Fibroblast of the aortic adventitia (primary cell): ENCODE results near the gene ASAP3. TPM values are rescaled to one million over a fixed set of nuclear protein-coding genes. Genes with fewer than 3 reads are reported as not detected.
A peak's percentile ranks its signal among the peaks of the same experiment; 100 is the strongest.

ENCODE experiments used
- DNase-seq: peaks from one replicate; pipeline ENCODE4 v3.0.0-alpha.2; 2010; ENCODE audit warnings: low read depth
- H3K4me3 ChIP-seq: 2 replicates; pipeline ENCODE4 v1.5.1; 2011; ENCODE audit warnings: low read depth, mild to moderate bottlenecking, control low read depth, low read length, moderate library complexity
- CTCF ChIP-seq: IDR thresholded peaks from 2 replicates; pipeline ENCODE4 v1.5.1; 2011; ENCODE audit warnings: mild to moderate bottlenecking, low read length, control low read depth, inconsistent platforms; ENCODE audit not compliant: insufficient read depth
- total RNA-seq: library from RNA; depleted of rRNA; stranded (reverse); fragments of >200 nt; gene quantifications from 2 replicates; pipeline ENCODE4 v1.2.3, GENCODE V29; 2012; ENCODE audit warnings: low replicate concordance

ASAP3 gene
- total RNA-seq, 1 donor: 46.9 TPM

- no peak for TF ChIP-seq CTCF
- no peak for DNase-seq
- H3K4me3 ChIP-seq: no peak overlapping the region
Measured at GRCh38 chr1:23529146-23530086, 45.4 kb upstream of the ASAP3 start.

DNA sequence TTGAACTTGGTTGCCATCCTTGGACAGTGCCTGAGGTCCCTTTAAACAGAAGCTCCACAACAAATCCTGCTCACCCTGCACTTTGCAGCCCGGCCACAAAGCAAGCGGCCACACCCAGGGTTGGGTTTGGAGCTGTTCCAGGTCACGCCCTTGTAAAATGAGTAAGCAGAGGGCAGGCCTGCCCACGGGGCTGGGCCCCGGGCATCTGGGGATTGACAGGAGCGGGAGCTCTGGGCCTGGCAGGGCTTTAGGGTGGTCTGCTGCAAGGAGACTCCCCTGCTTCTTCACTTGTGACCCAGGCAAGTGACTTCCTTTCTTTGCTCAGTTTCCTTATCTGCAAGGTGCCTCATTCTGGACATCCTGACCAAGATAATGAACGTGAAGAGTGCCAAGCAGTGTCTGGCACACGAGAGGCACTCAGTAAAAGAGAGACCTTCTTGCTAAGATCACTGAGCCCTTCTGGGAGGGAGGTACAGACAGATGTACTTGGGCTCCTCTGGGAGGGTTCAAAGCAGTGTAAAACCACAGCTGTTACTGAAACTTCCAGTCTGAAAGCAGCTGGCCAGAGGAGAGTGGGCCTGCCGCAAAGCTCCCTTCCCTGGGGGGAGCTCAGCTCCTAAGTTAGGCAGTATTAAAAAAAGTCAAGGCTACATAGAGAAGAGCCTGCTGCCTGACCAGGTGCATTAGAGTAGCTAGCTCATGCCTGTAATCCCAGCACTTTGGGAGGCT is 44.4 kb upstream of the ASAP3 start:
- no peak for TF ChIP-seq CTCF
- no peak overlapping the region for H3K4me3 ChIP-seq
- peak; percentile 86 for DNase-seq

DNA sequence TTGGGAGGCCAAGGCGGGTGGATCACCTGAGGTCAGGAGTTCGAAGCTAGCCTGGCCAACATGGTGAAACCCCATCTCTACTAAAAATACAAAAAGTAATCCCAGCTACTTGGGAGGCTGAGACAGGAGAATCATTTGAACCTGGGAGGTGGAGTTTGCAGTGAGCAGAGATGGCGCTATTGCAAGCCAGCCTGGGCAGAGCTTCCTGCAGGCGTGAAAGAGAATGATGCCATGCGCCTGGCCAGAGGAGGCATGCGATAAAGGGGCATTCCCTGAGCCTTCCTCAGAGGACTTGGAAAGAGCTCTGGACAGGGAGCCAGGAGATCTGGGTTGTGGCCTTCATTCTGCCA is 43.9 kb upstream of the ASAP3 start:
- no peak overlapping the region for H3K4me3 ChIP-seq
- no peak for TF ChIP-seq CTCF
- no peak for DNase-seq

DNA sequence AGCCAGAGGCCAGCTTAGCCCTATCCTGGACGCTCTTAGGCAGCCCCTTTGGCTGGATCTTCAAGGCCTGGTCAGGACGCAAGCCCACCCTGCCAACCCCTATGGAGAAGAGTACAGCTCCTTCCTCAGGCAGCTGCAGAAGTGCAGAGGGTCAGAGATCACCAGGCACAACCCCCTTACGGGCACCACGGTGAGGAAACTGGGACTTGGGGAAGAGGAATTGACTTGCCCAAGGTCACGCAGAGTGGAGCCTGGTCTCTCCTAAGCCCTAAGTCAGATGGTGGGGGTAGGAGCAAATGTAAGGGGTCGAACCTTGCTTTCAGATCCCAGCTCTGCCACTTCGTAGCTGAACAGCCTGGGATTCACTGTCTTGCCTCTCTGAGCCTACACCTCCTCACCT is 43.4 kb upstream of the ASAP3 start:
- TF ChIP-seq CTCF: no peak
- DNase-seq: no peak

DNA sequence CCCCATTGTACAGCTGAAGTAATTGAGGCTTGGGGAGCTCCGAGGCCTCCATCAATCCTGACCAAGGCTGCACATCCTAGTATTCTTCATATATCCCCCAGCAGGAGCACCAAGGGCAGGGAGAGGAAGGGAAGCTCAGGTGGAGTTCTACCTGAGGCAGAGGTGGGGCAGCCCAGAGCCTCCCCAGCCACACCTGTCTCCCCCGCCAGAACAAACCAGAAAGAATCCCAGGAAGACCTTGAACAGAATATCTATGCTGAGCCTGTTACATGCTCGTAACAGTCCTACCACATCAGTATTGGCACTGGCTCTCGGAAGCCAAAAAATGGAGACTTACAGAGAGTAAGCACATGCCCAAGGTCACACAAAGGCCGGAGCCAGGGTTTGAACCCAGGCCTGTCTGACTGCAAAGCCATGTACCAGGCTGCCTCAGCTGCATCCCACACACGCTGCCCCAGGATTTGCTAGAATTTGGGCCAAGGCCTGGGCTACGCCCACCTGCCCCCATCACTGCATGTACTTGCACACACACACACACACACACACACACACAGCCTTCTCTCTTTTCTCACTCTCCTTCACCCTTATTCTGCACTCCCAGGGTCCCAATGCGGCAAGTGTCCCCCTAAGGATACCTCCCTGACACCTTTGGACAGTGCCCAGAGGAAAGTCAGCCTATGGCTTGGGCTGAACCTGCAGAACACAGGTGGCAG is 42.5 kb upstream of the ASAP3 start:
- TF ChIP-seq CTCF: no peak
- no peak for DNase-seq
- H3K4me3 ChIP-seq: no peak overlapping the region

More for the DNA sequence above, 43.4 kb upstream of the ASAP3 start:
- no peak overlapping the region for H3K4me3 ChIP-seq

- DNase-seq: no peak
- TF ChIP-seq CTCF: no peak
- H3K4me3 ChIP-seq: no peak overlapping the region
Measured at GRCh38 chr1:23525558-23526250, 41.7 kb upstream of the ASAP3 start.
